Activated T-helper 1 cell treated with anti-CD3 and anti-CD28 coated beads, Interleukin-2, amount 50 U/mL, for 16 hours (primary cell): Measurements from ENCODE around the gene RBM10.
A peak's percentile ranks its signal among the peaks of the same experiment; 100 is the strongest.

Experiments used
- DNase-seq, 2 donors: peaks; one replicate each; pipeline ENCODE4 v3.0.0-alpha.2; 2020; ENCODE audit warnings: low read depth in 1 of 2, low spot score in 1 of 2

Gene RBM10

DNA sequence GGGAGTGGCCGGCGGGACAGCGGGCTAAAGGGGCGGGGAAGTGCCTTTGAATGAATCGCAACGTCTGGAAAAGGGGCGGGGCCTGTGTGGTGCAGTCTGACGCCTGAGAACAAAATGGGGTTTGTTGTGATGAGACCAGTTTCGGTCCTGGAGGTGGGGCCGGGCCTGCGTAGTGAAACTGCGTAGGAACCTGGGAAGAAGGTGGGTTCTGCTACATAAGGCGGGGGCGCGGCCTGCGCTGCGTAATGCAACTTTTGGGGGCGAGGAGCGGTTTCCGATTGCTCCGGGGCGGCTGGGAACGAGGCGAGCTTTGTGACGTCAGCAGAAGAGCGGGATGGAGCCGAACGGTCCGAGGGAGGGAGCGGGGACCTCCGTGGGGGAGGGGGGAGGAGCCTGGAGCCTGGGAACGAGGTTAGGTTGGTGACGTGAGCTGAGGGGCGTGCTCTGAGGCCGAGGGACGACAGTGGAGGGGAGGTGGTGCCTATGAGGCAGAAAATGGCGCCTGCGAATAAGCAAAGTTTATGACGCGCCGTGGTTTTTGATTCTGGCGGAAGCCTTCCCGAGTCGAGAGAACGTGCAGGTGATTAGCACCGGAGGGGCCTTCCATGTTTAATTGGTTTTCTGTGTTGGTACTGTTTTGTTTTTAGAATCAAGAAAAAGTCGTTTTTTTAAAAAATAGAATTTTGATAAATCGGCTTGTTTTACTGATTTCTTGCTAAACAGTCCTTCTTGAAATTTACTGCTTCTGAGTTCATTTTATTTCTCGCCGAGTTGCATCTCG, 88.5 kb downstream of the RBM10 start:
- DNase-seq = peak; percentile 77 to 91

DNA sequence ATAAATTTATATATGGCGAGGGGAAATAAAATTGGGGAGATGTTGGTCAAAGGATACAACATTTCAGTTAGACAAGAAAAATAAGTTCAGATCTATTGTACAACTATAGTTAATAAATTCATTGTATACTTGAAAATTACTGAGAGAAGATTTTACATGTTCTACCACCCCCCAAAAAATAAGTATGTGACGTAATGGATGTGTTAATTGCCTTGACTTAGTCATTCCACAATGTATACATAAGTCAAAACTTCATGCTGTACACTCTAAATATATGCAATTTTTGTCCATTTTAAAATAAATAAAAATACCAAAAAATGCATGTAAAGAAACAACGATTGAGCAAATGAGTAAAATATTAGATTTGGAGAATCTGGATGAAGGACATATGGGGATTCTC, 89.6 kb downstream of the RBM10 start:
- DNase-seq = no peak

DNA sequence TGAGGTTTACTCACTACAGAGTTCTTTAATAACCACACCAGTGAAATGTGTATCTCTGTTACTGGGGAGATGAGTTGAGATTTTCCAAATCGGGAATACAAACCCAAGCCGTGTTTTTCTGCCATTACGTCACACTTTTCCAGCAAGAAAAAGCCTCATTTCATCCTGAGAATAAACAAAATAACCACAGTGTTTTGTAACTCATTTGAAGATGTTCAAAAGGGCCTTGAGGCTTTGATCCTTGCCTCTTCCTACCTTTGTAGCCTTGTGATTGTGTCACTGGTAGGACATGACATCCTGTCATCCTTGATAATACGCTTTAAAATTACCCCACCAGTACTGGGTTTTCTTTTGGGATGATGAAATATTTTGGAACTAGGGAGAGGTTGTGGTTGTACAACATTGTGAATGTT, 90.7 kb downstream of the RBM10 start:
- DNase-seq = no peak
